Measurements from ENCODE around the gene SEH1L.

GRCh38 chr18:12922266-12922665 is 25.5 kb upstream of the SEH1L start:
- TF ChIP-seq CTCF (IDR thresholded peaks at IDR 0.05) (no peak), EP300 (IDR thresholded peaks at IDR 0.05; ENCODE audit: low read depth) (no peak), POLR2AphosphoS5 (IDR thresholded peaks at IDR 0.05) (no peak)

All from transverse colon (tissue), 4 donors.